NT2/D1 (cell line): ENCODE results near the gene SLC48A1.

Experiments used
- SUZ12 ChIP-seq: IDR thresholded peaks from 2 replicates; pipeline ENCODE4 v1.6.1; 2011; ENCODE audit not compliant: insufficient read length, insufficient read depth; ENCODE audit errors: extremely low read depth
- ZNF274 ChIP-seq: IDR thresholded peaks from 2 replicates; pipeline ENCODE4 v1.6.1; 2011; ENCODE audit warnings: mild to moderate bottlenecking, low read depth, low read length

- TF ChIP-seq ZNF274 (no peak), SUZ12 (no peak)
Observed at GRCh38 chr12:47747126-47747525, 25.9 kb upstream of the SLC48A1 start.
